GM19372 (cell line): ENCODE measurements around the gene BPIFB3.

Experiments
- ATAC-seq: cut with Tn5 transposase; IDR thresholded peaks from one replicate; pipeline ENCODE4 v1.9.1; 2021; ENCODE audit warnings: mild to moderate bottlenecking, low read depth, moderate library complexity; ENCODE audit not compliant: unreplicated experiment

BPIFB3 gene

GRCh38 chr20:33015700-33016580 lies 37.8 kb upstream of the BPIFB3 start:
- ATAC-seq = no peak

DNA sequence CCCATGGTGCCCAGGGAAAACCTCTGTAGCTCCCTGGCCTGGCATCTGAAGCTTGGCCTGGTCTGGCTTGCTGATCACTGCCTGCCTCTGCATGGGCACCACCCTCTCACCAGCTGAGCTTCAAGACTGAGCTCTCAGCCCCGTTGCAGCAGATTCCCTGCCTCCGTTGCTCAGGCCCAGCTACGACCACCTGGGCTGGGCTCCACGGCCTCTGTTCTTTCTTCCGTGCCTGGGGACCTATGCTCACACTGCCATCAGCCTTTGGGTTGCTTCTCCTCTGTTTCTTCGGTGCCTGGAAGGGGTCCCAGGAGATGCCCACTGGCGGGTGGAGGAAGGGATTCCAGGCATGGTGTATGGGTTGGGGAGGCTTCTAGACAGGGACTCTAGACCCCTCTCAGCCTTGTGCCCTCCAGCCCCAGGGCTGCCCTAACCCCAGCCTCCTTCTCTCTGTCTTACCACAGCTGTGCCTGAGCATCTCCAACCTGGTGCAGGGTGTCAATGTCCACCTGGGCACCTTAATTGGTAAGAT lies 37.1 kb upstream of the BPIFB3 start:
- ATAC-seq = no peak

DNA sequence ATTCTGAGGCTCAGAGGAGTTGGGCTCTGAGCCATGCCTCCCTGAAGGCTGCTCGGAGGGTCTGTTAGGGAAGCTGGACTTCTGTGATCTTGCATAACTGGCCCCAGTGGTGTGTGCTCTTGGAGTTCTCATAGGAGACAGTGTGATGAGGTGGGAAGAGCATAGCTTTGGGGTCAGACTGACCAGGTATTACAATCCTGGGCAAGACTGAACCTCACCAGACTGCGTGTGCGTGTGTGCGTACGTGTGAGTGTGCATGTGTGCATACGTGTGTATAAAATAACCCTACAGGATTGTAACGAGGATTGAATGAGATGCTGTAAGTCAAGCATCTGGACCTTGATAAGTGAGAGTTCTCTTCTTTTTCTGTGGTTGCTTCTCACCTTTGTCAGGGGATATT lies 36.2 kb upstream of the BPIFB3 start:
- ATAC-seq = no peak

GRCh38 chr20:33018169-33018931 lies 35.4 kb upstream of the BPIFB3 start:
- ATAC-seq = no peak

GRCh38 chr20:33019465-33020277 lies 34.0 kb upstream of the BPIFB3 start:
- no peak for ATAC-seq

- no peak for ATAC-seq
Observed at GRCh38 chr20:33020278-33021161, 33.2 kb upstream of the BPIFB3 start.

- no peak for ATAC-seq
Observed at GRCh38 chr20:33021879-33022278, 31.8 kb upstream of the BPIFB3 start.

GRCh38 chr20:33022289-33022688 lies 31.4 kb upstream of the BPIFB3 start:
- no peak for ATAC-seq

- no peak for ATAC-seq
Observed at GRCh38 chr20:33022694-33023438, 30.8 kb upstream of the BPIFB3 start.

DNA sequence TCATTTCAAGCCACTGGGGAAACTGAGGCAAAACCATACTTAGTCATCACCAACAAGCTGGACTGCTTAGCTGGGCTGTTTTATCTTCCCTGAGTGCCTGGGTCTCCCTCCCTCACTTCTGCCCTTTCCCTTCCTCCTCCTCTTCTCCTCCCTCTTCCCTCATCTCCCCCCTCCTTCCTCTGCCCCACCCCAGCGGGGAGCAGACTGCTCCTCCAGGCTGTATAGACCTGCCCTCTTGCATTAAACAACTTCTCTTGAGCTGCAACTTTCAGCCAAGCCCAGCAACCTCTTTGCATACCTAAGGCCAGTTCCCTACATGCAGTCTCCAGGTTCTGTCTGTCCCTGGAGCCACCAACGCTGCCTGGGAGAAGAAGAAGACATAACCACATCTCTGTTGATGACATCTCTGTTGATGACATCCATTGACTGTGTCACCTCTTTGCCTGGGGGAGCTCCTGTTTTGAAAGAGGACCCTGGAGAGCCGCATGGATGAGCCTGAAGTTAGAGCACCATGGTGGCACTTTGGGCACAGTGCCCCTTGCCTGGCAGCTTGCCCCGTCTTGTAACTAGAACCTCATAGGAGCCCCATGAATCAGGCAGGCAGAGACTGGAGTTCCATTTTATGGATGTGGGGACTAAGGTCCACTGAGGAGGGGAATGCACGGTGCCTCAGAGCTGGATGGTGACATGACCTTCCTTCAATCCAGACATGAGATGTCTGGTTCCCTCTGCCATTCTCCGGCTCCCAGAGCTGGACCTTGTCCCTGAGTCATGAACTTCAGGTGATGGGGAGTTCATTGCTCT lies 30.1 kb upstream of the BPIFB3 start:
- ATAC-seq = no peak

- no peak for ATAC-seq
Observed at GRCh38 chr20:33024243-33024560, 29.5 kb upstream of the BPIFB3 start.

DNA sequence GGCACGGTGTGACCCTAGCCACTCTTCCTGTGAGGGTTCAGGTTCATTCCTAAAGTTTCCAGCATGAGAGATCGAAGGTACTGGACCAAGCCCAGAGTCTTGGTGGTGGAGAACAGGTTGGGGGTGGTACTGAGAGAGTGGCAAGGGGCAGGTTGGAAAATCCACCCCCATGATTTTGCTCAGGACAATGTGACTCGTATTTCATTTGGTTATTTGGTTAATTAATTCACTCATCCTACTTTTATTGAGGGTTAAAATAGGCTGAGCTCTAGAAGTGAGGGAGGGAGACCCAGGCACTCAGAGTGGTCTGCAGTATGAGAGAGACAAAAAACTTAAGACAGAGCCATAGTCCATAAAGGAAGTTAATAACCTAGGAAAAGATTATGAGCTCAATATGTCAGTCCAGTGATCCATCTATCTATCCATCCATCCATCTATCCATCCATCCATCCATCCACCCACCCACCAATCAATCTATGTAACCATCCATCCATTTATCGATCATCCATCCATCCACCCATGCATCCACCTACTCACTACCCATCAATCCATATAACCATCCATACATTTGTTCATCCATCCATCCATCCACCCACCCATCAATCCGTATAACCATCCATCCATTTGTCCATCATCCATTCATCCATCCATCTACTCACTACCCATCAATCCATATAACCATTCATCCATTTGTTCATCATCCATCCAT lies 28.9 kb upstream of the BPIFB3 start:
- no peak for ATAC-seq

DNA sequence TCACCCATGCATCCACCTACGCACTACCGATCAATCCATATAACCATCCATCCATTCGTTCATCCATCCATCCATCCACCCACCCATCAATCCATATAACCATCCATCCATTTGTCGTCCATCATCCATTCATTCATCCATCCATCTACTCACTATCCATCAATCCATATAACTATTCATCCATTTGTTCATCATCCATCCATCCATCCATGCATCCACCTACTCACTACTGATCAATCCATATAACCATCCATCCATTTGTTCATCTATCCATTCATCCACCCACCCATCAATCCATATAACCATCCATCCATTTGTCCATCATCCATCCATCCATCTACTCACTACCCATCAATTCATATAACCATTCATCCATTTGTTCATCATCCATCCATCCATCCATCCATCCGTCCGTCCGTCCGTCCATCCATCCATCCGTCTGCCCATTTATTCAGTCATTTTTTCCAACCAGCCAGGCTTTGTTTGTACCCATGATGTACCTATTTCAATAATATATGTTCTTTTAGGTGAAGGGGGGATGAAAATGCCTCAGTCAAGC lies 28.3 kb upstream of the BPIFB3 start:
- no peak for ATAC-seq

DNA sequence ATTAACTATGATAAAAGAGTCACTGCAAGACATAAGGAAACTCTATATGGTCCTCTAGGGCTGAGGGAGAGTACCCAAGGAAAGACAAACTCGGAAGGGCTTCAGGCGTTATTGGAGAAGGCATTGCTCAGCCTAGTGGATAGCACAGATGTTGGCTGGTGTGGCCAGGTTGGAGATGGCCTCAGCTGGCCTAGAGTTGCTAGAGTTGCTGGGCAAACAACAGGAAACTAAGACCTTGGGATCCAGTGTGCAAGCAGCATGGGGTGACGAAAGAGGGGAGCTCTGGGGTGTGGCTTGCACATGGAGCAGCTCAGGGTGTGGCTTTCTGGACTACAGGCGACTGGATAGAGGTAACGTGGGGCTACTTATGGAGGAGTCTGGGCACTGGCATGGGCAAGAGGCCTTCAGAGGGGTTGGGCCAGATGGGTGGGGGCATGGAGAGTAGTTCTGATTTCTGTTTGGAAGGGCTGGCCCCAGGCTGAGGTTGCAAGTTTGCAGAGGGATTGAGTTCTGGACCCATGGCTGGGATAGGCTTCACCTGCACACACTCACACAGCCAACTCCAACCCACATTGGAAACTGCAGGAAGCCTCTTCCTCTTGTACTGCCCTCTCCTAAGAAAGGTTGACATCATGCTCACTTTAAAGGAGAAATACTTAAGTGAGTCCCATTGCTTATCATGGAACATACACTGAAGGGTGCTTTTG lies 27.5 kb upstream of the BPIFB3 start:
- no peak for ATAC-seq

- no peak for ATAC-seq
Observed at GRCh38 chr20:33026779-33027759, 26.6 kb upstream of the BPIFB3 start.
